Body of pancreas (tissue), 4 donors: ENCODE data around the gene METRNL.

Source experiments
- CTCF ChIP-seq, 7 experiments: fragments of 450-650 bp in 4 of 7; fragments of 200-600 bp in 3 of 7; sonication (generic) in 3 of 7; IDR thresholded peaks; one replicate each; pipeline ENCODE4 v1.5.1; 2016 to 2019; ENCODE audit warnings: antibody characterized with exemption in 7 of 7
- POLR2A ChIP-seq, 3 donors: fragments of 450-650 bp; IDR thresholded peaks; one replicate each; pipeline ENCODE4 v1.6.1; 2016; ENCODE audit warnings: antibody characterized with exemption in 3 of 3, mild to moderate bottlenecking in 2 of 3

GRCh38 chr17:83036666-83037065 is 42.7 kb upstream of the METRNL start:
- TF ChIP-seq CTCF (IDR thresholded peaks at IDR 0.05) = no peak
- TF ChIP-seq POLR2A (IDR thresholded peaks at IDR 0.05) = no peak
